Jurkat, Clone E6-1 (cell line): ENCODE data around the gene SLC18A3.
A peak's percentile ranks its signal among the peaks of the same experiment; 100 is the strongest.

Source experiments
- DNase-seq: peaks from one replicate; pipeline ENCODE4 v3.0.0-alpha.2; 2011; ENCODE audit warnings: low read depth, low spot score
- H3K4me3 ChIP-seq: 2 replicates; pipeline ENCODE4 v1.5.1; 2011; ENCODE audit warnings: mild to moderate bottlenecking, low read length, control low read depth, moderate library complexity

Gene SLC18A3

DNA sequence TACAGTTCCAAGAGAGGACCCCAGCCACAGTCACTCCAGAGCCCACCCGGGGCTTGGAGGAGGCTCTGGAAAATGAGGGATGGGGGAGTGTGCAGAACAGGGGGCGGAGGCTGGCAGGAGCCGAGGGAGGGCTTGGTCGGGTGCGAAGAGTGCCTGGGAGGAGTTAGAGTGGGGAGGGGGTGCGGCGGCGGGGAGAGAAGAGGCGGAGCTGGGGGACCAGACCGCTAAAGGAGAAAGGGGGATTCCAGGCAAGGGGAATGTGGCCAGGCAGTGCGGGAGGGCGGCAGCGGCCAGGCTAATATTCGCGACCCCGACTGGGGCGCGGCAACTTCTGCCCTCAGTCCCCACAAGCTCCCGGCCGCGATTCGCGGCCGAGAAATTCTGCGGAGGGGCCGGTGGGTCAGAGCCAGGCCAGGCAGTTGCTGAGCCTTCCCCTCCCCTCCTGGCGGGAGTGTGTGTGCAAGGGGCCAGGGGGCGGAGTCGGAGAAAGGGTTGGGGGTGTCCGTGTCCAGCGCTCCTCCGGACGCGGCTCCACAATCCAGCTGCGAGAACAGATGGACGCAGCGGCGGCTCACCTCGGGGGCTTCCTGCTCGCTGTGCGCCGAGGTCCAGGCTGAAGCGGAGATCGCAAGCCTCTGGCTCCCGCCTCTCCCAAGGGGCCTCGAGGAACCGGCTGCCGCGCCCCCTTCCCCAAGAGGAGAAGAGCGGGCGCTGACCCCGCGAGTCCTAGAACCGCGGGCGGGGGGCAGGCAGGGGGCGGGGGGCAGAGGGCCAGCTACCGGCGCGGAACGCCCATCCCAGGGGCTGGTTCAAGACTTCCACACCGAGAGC is 612 bp upstream of the SLC18A3 start:
- DNase-seq = no peak
- H3K4me3 ChIP-seq = no peak overlapping the region

DNA sequence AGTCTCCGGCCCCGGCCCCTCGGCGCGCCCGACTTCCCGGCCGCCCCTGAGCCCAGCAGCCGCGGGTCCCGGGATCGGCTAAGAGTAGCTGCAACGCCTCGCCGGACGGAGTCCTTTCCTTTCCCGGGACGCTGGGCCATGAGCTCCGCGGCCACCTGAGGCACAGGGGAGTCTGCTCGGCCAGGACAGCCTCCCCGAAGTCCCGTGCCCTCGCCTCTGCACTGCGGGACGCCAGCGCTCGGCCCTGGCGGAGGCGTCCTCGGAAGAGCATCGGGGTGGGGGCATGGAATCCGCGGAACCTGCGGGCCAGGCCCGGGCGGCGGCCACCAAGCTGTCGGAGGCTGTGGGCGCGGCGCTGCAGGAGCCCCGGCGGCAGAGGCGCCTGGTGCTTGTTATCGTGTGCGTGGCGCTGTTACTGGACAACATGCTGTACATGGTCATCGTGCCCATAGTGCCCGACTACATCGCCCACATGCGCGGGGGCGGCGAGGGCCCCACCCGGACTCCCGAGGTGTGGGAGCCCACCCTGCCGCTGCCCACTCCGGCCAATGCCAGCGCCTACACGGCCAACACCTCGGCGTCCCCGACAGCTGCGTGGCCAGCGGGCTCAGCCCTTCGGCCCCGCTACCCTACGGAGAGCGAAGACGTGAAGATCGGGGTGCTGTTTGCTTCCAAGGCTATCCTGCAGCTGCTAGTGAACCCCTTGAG is 502 bp downstream of the SLC18A3 start:
- H3K4me3 ChIP-seq = no peak overlapping the region
- DNase-seq = no peak

DNA sequence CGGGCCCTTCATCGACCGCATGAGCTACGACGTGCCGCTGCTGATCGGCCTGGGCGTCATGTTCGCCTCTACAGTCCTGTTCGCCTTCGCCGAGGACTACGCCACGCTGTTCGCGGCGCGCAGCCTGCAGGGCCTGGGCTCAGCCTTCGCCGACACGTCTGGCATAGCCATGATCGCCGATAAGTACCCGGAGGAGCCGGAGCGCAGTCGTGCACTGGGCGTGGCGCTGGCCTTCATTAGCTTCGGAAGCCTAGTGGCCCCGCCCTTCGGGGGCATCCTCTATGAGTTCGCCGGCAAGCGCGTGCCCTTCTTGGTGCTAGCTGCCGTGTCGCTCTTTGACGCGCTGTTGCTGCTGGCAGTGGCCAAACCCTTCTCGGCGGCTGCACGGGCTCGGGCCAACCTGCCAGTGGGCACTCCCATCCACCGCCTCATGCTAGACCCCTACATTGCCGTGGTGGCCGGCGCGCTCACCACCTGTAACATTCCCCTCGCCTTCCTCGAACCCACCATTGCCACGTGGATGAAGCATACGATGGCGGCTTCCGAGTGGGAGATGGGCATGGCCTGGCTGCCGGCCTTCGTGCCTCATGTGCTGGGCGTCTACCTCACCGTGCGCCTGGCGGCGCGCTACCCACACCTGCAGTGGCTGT is 1.2 kb downstream of the SLC18A3 start:
- no peak overlapping the region for H3K4me3 ChIP-seq
- DNase-seq = no peak

DNA sequence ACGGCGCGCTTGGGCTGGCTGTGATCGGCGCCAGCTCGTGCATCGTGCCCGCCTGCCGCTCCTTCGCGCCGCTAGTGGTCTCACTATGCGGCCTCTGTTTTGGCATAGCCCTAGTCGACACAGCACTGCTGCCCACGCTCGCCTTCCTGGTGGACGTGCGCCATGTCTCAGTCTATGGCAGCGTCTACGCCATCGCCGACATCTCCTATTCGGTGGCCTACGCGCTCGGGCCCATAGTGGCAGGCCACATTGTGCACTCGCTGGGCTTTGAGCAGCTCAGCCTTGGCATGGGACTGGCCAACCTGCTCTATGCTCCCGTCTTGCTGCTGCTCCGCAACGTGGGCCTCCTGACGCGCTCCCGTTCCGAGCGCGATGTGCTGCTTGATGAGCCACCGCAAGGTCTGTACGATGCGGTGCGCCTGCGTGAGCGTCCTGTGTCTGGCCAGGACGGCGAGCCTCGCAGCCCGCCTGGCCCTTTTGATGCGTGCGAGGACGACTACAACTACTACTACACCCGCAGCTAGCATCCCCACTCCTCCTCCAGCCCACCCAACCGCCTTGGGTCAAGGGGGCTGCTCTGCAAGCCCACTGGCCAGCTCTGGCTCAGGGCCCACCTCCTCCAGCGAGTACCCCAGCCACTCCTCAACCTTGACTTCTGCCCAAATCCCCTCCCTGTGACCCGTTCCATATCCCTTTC is 1.9 kb downstream of the SLC18A3 start:
- no peak for DNase-seq
- no peak overlapping the region for H3K4me3 ChIP-seq

DNA sequence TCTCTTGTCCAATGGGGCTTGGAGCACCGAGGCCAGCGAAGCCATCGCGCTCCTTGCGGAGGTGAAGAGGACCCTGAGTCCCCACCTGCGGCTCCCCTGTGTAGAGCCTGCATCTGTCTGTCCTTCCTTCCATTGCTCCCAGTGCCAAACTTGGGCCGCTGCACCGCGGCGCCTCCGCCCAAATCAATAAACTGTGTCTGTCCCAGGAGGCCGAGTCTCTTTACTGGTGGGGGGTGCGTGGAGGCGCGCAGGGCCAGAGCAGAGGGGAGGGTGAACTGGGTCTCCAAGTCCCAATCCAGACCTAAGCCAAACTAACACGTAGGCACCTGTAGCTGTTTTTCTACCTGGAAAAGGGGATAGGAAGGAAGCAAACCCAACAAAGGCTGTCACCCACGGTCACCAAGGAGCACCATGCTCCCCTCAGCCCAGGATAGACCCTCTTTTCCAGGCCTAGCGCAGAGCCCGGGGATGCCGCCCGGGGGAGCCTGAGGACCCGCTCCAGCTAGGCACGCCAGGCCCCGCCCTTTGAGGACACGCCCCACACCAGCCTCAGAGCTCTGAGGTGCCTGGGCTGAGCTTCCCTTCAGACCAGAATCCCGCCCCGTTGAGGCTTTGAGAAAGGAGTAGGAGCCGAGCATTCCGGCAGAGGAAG is 2.5 kb downstream of the SLC18A3 start:
- DNase-seq = peak; percentile 49
- peak overlapping the region; percentile 49 for H3K4me3 ChIP-seq

DNA sequence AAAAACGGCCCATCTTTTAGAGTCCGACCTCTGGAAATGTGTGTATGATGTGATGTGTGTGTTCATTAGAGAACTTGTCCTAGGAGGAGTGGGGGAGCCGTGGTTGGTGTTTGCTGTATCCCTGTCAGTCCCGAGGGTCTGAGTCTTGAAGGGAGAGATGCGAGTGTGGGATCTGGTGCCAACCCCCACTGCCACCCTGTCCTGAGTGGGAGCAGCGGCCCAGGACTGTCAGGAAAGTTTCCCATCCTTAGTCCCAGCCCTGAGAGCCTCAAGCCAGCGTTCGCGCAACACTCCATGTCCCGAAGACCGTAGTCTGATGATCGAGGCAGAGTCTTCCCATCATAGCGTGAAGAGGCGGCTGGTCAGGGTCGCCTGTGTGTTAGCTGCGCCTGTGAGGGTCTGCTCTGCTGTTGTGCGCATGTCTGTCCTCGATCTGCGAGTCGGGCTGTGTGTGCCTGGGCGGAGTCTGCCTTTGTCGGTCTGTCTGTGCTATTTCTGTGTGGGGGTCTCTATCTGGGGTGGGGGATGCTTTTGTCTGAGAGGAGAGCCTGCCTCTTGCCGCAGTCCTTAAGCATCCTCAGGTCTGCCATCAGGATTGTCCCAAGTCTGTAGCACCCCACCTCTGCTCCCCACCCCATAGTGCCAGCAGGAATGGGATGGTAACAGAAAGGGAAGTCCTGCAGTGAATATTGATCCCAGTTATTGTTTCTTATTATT is 3.2 kb downstream of the SLC18A3 start:
- DNase-seq = no peak
- H3K4me3 ChIP-seq = peak overlapping the region; percentile 49

DNA sequence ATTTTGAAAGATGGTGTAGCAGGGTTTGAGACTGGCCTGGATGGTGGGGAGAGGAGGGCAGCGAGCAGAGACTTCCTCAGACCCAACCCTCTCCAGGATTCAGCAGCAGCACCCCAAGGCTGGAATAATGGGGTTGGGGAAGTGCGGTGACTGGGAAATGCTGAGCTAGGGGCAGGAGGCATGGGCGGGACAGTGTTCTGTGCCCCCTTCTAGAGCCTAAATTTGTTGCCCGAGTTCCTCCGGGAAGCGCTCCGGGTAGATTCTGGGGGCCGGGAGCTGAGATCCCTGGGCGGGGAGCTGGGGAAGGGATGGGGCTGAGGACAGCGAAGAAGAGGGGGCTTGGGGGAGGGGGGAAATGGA is 3.8 kb downstream of the SLC18A3 start, which contains the start of gene CHAT:
Gene CHAT, plus strand, starts transcription at position 156 of the 360 bp plus-strand sequence. Its CDS starts 153 bp downstream, at position 309.
- peak within 1 kb of the TSS; percentile 49 for H3K4me3 ChIP-seq
- DNase-seq = no peak

DNA sequence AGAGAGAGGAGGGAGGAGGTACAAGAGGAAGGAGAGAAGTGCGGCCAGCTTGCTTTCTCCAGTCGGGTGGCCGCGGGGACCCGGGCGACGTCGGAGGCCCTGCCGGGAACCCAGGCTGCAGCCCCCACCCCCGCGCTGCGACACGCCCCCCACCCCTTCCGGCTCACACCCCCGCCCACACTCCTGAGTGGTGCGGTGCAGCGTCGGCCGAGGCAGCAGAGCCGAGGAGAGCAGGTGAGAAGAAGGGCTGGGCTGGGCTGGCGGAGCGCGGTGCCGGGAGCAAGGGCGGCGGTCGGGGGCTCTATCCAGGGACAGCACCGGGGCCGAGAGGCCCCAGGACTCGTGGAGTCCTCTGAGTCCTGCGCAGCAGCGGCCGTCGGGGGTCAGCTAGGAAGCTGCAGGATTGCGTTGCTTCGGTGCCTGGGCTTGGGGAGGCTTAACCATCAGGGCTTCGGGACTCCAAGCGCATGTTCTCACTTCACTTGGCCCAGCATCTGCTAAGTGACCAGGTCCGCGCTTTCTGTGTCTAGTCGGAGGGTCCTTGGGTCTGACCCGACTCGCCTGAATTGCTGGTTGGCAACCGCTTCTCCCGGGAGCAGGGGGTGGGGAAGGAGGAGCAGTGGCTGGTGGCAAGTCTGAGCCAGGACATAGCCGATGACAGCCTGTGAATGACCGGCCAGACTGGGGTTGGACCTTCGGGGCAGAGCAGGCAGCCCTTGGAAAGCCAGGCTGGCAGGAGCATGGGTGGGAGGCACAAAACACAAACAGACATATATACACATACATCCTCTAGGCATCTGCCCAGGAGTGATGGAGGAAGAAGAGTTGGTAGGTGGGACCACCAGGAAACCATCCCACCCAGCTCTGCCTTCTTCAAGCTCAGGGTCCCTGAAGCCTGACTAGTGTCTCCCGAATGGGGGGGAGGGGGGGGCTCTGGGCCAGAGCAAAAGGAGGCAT is 4.4 kb downstream of the SLC18A3 start:
- peak overlapping the region; percentile 49; the same call in 1 of the 2 replicates for H3K4me3 ChIP-seq

DNA sequence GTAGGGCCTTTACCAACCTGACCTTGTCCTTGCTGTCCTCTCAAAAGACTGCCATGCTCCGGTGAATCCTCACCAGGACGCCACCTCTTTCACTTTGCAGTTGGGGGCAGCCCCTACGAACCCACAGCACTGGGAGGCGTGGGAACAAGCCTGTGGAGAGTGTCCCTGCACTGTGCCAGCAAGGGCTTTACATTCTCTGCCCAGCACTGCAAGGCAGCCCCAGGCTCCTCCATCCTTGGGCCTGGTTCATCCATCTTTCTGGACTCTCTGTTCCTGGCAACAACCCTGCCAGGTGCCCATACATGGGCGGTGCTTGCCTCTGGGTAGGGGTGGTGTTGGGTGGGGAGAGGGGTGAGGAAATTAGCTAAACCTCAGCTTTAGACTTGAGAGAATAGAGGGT is 5.1 kb downstream of the SLC18A3 start:
- H3K4me3 ChIP-seq = no peak overlapping the region
- no peak for DNase-seq

More for the DNA sequence above, 4.4 kb downstream of the SLC18A3 start:
- DNase-seq = no peak

DNA sequence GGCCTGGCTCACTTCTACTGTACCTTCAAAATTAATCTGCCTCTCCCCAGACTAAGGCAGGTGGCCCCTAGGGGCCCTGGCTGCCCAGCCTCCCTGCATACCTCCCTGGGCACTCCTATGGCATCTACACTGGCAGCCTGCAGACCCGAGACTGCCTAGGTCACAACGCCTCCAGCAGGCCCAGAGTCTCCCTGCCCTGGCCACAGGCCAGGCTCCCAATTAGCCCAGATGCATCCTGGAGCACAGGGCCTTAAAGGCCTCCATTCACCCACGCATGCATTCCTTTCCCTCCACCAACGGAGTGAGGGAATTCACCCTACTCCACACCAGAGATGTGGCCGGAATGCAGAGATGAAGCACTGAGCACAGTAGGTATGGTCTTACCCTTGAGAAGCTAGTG is 5.6 kb downstream of the SLC18A3 start:
- DNase-seq = no peak
- no peak overlapping the region for H3K4me3 ChIP-seq

DNA sequence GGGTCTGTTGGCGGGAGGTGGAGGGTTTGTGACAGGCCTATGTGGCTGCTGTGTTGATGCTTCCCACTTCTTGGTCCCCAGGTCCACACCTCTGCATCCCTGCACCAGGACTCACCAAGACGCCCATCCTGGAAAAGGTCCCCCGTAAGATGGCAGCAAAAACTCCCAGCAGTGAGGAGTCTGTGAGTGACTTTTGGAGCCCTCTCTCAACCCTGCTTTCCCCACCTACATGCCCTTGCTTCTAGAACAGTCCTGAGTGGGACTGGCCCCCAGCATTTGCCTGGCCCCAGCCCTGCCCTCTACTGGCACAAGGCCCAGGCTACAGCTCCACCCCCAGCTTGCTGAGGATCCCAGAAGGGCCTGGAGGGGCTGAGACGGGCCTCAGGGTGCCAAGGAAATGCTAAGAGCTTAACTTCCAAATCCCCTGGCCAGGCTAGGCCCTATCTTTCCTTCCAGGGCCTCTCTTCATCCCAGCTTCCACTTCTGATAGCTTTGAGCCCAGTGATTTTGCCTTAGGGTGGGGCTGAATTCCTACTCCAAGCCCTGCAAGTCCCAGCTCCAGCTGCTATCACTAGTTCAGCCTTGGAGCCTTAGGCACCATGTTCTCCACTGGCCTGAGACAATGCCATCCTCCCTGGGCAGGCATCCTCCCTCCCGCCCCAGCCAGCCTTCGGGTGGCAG is 6.5 kb downstream of the SLC18A3 start:
- DNase-seq = no peak
- no peak overlapping the region for H3K4me3 ChIP-seq

DNA sequence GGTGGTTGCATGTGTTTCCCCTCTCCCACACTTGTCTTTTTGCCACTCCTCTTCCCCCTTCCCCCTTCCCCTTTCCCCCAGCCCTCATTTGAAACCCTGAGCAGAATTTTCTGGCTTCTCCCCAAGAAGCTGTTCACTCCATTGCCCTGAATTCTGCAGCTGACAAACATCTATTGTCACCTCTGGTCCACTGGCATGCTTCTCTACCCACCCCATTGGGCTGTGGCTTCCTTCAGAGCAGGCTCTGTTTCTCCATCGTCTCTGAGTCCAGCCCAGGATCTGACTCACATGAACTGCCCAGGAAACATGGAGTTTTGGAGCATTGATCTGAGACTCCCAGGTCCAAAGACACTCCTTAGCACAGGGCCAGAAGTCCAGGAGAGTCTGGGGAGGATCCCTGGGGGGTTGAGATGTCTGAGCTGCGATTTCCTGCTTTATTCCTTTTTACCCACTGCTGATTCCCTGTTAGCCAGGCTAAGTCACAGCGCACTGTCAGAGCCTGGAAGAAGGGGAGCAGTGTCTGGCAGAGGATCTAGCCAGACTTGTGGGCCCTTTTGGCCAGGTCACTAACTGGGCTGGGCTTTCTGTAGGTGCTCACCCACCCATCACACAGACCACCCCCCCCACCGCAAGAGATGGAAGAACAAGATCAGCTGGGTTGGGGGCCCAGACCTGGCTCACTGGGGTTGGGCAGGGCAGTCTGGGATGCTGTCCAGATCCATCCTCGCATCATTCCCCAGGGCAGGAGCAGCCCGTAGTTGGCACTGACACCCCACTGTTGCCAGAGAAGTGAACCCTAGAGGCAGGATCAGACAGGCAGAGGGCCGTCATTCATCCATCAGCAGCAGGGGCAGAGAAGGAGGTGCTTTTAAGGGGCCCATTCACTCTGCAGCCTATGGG is 7.3 kb downstream of the SLC18A3 start:
- DNase-seq = no peak
- H3K4me3 ChIP-seq = no peak overlapping the region

DNA sequence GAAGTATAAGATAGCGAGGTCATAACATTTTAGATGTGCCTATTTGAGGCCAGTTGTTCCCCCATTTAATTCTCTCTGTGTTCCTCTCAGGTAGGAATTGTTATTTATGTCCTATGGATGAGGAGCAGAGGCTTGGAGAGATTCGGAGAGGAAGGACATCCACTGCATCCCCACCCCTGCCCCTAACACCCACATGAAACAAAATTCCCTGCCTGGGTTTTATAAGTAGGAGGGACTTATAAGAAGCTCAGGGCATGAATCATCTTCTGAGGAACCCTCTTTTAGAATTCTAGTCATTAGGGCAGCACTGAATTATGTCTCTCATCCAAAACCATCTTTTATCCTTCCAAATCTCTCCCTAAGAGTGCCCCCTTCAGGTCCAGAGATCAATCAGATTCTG is 8.7 kb downstream of the SLC18A3 start:
- no peak for DNase-seq
- H3K4me3 ChIP-seq = no peak overlapping the region

DNA sequence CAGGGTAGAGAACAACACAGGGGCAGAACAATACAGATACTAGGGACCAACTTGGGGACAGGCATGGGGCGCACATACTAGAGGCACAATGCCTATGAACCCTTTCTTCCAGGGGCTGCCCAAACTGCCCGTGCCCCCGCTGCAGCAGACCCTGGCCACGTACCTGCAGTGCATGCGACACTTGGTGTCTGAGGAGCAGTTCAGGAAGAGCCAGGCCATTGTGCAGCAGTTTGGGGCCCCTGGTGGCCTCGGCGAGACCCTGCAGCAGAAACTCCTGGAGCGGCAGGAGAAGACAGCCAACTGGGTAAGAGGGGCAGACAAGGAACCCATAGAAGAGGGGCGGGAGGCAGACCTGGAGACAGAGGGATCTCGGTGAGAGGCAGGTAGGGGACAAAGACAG is 9.5 kb downstream of the SLC18A3 start:
- no peak overlapping the region for H3K4me3 ChIP-seq
- no peak for DNase-seq

DNA sequence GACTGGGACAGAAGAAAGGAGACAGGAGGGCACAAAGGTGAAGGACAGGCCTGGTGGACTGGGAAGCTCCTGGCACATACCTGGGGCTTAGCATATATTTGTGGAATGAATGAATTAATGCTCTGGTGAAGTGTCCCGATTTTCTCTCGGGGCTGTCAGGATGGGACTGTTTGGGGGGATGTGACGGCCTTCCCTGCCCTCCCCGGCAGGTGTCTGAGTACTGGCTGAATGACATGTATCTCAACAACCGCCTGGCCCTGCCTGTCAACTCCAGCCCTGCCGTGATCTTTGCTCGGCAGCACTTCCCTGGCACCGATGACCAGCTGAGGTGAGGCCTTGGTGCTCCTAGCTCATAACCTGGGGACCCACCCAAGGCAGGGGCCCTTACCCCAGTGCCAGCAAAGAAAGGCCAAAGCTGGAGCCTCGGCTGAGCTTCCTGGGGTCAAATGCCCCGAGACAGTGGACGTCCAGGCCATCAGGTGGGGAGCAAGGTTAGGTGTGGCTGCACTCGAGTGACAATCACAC is 10.2 kb downstream of the SLC18A3 start:
- no peak overlapping the region for H3K4me3 ChIP-seq
- DNase-seq = no peak
